OCI-M2 (cell line): Measurements from ENCODE around the gene SLC5A2.
"Not testable (repeated sequence)": the region's sequence is repeated elsewhere in the genome, so short reads cannot be mapped to it uniquely, and the experiment has no call there.

Source experiments
- DNase-seq: peaks from one replicate; lab custom pipeline; 2025; ENCODE audit not compliant: unreplicated experiment; lab: John Stamatoyannopoulos, UW

The SLC5A2 gene

GRCh38 chr16:31491778-31492418 lies 9.0 kb downstream of the SLC5A2 start:
- DNase-seq = no peak

- DNase-seq = no peak
Observed at GRCh38 chr16:31493506-31494125, 10.7 kb downstream of the SLC5A2 start.

GRCh38 chr16:31496670-31497069 lies 13.7 kb downstream of the SLC5A2 start:
- DNase-seq = no peak

GRCh38 chr16:31498493-31498892 lies 15.6 kb downstream of the SLC5A2 start:
- DNase-seq = no peak

GRCh38 chr16:31499928-31500327 lies 17.0 kb downstream of the SLC5A2 start:
- no peak for DNase-seq

- no peak for DNase-seq
Observed at GRCh38 chr16:31501226-31501965, 18.5 kb downstream of the SLC5A2 start.

DNA sequence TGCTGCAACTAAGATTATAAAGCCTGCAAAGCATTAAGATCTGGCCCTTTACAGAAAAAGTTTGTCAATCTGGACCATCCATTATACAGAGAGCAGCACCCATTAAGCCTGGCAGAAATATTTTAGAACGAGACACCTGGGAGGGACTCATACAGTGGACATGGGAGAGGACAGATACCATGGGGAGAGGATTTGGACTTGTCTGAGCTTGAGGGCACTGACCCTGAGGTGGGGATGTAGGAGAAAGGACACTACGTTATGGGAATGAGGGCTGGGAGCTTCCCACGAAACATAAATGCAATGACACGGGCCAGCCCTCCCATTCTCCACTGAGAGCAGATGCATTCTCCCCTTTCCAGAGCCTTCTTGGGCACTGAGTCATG lies 19.0 kb downstream of the SLC5A2 start:
- no peak for DNase-seq

DNA sequence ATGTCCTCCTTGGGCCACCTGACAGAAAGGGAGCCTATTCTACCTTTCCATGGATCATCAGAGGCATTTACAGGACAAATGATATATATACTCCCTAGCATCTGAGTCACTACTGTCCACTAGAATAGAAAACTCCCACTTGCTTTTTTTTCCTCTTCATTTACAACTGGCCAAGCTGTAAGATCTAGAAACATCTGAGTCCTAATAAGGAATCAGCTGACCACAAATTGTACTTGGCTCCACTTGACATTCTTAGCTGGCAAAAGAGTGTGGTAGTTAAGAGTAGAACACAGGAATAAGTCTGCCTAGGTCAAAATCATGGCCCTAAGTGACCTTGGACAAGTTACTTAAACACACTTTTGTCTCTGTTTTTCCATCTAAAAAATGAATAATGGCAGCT lies 20.1 kb downstream of the SLC5A2 start:
- no peak for DNase-seq

DNA sequence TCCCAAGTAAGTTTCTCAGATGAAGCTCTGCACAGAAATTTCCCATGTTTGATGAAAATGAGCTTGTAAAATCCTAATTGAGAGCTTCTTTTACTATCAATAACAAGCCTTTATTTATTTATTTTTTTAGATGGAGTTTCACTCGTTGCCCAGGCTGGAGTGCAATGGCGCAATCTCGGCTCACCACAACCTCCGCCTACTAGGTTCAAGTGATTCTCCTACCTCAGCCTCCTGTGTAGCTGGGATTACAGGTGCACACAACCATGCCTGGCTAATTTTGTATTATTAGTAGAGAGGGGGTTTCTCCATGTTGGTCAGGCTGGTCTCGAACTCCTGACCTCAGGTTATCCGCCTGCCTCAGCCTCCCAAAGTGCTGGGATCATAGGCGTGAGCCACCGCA lies 20.6 kb downstream of the SLC5A2 start:
- DNase-seq = not testable (repeated sequence)

DNA sequence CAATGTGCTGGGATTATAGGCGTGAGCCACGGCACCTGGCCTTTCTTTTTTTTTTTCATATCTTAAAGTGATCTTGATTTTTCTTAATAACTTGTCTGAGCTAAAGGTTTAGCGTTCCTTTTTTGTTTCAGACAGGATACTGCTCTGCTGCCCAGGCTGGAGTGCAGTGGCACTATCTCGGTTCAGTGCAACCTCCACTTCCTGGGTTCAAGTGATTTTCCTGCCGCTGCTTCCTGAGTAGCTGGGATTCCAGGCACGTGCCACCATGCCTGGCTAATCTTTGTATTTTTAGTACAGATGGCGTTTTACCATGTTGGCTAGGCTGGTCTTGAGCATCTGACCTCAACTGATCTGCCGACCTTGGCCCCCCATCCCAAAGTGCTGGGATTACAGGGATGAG lies 21.2 kb downstream of the SLC5A2 start:
- DNase-seq = no peak

- no peak for DNase-seq
Observed at GRCh38 chr16:31505483-31505882, 22.6 kb downstream of the SLC5A2 start.

GRCh38 chr16:31507617-31507928 lies 24.6 kb downstream of the SLC5A2 start:
- no peak for DNase-seq

- peak; percentile 41 for DNase-seq
Observed at GRCh38 chr16:31507929-31508705, 25.2 kb downstream of the SLC5A2 start, which contains the start of gene RUSF1. Gene RUSF1 (minus strand): TSS chr16:31508391. CDS start chr16:31508373, 18 bp downstream.

DNA sequence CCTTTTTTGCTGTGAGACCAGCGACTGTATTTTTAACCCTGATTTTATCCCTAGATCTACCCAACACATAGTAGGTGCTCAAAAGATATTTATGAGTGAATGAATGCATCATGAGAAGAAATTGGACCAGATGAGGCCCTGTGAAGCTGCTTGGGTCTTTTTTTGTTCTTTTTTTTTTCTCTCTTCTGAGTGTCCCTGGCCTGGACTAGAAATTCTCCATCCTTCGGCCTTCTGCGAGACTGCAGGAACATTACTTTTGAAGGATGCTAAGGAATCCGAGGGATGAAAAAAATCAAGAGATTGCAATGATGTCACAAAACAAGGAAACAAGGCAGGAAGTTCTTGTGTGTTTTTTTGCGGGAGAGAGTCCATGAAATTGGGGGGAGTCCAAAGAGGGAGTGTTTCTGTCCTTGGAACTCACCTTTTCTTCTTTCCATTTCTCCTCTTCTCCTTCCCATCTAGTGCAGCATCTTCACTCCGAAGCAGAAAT lies 25.8 kb downstream of the SLC5A2 start:
- no peak for DNase-seq

- DNase-seq = no peak
Observed at GRCh38 chr16:31513126-31513525, 30.2 kb downstream of the SLC5A2 start.

DNA sequence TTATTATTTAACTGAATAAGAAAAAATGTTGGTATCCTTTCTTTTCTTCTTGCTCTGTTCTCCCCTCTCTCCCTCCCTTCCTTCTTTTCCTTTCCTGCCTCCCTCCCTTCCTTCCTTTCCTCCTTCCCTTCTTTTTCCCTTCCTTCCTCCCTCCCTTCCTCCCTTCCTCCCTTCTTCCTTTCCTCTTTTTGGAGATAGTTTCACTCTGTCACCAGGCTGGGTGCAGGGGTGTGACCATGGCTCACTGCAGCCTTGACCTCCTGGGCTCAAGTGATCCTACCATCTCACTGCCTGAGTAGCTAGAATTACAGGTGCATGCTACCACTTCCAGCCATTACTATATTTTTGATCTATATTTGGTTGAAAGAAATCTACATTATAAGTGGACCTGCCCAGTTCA lies 31.0 kb downstream of the SLC5A2 start:
- no peak for DNase-seq

DNA sequence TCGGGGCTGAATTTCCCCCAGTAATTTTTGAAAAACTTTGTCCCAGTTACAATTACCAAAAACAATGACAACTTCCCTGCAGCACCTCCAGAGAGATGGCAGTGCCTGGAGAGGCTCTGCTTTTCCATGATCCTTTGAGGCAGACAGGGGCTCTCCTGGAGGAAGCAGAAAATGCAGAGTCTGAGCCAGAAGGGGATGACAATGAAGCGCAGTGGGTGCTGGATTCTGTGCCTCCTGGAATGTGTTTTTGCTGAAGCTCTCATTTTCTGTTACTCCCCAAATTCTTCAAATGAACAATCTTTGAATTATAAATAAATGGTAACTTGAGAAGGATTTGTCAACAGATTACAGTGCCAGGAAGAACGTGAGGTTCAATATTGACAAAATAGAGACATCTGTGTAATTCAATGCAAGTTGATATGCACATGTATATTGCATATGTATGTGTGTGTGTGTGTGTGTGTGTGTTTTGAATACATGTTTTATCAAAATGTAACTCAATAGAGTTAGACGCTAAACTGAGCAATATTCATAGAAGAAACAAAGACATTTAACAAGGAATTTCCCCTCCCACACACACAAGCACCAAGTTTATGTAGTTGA lies 35.0 kb downstream of the SLC5A2 start:
- no peak for DNase-seq

- no peak for DNase-seq
Observed at GRCh38 chr16:31519759-31520431, 37.0 kb downstream of the SLC5A2 start.

DNA sequence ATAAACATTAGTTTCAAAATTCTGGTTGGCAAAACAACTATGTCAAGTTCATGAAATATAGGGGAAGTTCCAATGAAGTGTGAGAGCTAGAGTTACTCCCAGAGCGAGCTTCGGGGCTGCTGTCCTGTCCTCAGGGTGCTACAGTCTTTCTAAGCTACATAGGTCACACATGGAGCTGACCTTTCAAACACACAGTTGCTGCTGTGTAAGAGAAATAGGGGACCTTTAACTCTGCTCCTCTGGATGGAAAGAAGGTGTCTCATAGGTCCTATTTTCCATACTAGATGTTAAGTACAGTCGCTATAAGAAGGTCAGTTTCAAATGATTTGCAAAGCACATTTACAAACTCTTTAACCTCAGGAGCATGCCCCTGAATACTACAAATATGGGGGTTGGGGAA lies 38.4 kb downstream of the SLC5A2 start:
- DNase-seq = no peak

GRCh38 chr16:31522071-31522470 lies 39.1 kb downstream of the SLC5A2 start:
- no peak for DNase-seq

DNA sequence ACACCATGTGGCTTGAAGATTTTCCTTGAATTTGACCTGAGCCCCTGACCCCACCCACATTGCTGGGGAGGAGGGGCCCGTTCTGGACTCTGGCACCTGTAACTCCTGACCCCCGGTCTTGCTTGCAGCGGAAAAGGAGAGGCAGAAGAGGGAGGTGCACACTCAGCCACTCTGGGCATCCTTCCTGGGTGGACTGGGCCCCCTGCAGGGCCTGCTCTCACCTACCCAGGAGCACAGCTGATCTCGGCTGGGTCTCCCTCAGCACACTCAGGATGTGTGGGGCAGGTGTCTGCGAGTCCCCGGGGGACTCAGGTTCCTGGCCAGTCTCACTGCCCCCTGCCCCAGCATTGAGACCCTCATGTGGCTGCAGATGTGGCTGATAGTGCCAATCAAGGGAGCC lies 40.8 kb downstream of the SLC5A2 start:
- DNase-seq = not testable (repeated sequence)
